Activated T-cell treated with anti-CD3 and anti-CD28 coated beads for 1 hour (primary cell): ENCODE results near the gene USP7.
"Not testable (repeated sequence)": the region's sequence is repeated elsewhere in the genome, so short reads cannot be mapped to it uniquely, and the experiment has no call there.

ENCODE experiments used
- DNase-seq: peaks from one replicate; pipeline ENCODE4 v3.0.0-alpha.2; 2020; ENCODE audit warnings: low read depth

Gene USP7

DNA sequence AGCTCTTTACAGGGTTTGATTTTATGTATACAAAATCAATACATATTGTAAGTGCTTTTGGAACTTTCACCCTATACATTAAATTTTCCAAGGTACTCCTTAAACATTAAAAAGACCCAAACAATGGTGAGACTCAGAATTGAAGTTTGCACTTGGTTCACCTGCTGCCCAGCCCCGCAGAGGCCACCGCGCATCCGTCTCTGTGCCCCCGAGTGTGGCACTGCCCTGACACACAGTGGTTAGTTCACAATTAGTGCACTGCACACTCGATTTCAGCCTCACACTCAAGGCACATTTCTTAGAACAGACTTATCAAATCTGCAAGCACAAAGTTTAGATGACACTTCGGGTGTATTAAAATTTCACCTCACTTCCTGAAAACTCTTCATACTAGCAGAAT lies 38.3 kb downstream of the USP7 start:
- DNase-seq: no peak

DNA sequence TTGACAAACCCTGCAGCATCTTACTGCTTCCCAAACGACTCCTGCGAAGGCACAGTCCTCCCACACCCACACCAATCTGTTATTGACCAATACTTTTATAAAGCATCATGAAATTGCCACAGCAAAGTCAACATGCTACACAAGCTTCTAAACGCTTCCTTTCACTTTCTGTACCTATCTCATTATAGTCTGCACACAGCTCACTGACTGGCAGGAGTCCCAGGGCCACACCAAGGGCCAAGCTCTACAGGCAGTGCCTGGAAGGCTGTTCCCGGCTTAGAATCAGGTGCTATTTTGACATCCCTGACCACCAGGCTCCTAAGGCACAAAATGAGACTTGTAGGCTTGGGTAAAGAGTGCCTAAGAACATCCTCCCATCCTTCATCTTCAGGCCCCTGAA lies 39.5 kb downstream of the USP7 start:
- no peak for DNase-seq

DNA sequence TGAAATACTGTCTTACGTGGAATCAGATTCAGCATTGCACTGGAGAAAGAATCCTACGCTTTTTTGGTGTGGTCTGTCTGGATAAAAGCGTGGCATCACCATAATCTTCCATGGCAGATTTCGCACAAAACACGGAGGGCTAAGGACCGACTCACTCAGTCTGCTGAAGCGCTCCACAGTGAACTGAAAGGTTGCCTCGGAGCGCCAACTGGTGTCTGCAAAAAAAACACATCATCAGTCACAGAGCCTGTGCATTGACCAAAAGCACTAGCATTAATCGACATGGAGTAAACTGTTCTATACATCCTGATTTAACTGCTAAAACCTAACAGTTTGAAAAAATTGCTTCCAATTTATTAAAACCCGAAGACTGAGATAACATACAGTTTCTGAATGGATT lies 40.5 kb downstream of the USP7 start:
- DNase-seq: no peak

DNA sequence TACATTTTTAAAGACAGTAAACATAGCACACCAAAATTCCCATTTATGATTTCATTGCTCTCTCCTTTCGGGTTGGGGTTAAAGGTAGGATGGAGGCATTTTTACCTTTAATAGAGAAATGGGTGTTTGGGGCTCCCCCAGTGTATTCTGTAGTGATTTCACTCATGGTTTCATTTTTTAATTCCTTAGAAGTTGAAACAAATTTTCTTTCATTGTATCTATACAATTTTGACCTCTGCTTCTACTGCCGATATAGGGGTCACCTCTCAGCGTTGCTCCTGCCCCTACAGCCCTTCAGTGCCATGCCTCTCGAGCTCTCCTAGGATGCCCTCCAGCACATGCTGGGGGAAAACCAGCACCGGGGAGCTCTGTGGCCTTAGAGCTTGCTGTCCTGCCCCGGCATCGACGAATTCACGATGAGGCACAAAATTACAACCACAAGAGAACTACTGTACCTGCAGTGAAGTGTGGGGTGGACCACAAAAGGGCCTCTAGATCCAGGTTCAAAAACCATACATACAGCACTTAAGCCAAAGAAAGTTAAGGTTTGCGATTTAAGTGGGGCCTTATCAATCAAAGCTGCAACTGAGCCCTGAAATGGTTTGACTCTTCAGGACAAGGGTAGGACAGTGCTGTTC lies 42.2 kb downstream of the USP7 start:
- DNase-seq: no peak

DNA sequence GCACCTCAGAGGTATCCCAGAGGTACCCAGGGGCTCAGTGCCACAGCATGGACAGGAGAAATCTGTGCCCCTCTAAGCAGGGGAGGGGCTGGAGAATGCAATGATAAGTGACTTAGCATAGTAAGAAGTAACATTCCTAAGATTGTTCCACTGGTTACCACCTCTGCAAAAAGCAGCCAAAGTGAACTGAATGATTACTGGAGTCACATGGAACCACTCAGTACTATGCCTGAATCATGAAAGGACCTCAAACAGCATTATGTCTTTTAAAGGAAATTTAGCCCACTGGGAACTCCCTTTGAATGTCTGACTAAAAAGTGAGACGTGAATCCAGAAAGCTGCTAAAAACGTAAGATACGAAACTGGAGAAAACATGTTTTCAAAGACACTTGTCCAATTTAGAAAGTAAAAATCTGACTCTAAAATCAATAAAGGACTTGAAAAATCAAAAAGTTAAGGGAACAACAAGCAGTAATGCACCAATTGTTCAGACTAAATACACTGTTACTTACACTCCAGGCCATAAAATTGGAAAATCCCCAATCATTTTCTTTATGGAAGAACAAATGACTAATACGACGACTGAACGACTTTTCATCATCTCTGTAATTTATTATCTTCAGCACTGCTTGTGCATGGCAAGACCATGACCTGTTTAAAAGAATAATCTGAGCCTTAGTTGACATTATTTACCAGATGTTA lies 42.9 kb downstream of the USP7 start:
- DNase-seq: no peak

DNA sequence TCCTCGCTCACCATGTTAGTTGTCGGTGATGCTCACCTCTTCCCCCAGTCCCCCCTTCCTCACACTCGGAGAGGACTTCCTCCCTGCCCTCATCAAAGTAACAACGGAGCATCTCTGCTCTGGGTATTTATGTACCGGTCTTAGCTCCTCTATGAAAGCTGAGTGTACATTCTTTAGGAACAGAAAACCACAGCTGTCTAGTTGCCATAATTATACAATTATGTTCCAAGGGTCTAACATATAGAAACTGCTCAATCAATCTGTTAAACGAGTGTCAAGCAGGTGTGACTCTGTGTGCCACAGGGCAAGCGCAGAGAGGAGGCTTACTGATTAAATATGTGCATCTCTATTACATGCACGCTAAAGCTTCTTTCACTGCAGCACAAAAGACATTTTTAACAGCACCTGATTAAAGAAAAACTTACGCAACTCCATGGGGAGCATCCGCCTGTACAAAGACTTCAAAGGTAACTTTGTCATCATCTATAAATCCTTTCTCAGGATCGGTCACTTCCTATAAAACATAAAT lies 43.7 kb downstream of the USP7 start:
- DNase-seq: no peak

DNA sequence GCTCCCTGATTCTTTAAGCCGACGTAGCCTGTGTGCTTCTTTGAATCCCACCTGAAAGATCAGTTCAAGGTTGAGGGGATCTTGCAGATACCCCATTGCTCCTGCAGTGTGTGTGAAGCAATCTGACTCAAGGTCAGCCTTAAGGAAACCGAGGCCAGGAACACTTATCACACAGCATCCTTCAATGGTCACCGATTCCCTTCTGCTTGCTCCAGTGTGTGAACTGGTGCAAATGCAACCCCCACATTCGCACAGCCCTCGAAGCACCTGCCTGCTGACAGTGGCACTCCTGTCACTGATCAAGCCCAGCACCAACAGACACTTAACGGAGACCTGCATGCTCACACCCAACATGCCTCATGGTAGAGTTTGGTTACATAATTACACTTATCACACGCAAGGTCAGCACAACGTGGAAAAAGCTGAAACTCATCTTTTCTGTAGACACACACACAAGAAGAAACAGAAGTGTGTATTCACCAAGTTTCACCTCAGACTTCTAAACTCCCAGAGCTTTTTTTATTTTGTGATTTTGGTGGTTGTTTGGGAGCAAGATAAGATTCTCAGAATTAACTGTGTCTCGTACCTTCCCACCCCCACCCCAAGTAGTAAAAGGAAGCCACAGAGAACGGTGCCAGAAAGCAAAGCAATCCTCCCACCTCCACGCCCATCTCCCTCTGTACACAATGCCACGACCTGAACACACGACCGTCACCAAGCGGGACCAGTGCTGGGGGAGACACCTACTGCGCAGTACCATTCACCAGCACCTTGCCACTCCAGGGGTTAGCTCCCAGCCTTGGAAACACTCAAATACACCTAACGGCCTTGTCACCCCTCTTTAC lies 44.4 kb downstream of the USP7 start:
- DNase-seq: no peak

DNA sequence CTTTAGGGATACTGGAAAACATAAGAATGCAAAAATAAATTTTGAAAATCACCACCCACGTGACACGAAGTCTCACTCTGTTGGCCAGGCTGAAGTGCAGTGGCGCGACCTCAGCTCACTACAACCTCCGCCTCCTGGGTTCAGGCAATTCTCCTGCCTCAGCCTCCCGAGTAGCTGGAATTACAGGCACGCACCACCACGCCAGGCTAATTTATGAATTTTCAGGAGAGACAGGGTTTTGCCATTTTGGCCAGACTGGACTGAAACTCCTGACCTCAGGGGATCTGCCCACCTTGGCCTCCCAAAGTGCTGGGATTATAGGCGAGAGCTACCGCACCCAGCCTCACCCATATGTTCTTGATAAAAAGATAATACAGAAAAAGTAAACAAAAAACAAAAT lies 46.4 kb downstream of the USP7 start:
- not testable (repeated sequence) for DNase-seq

DNA sequence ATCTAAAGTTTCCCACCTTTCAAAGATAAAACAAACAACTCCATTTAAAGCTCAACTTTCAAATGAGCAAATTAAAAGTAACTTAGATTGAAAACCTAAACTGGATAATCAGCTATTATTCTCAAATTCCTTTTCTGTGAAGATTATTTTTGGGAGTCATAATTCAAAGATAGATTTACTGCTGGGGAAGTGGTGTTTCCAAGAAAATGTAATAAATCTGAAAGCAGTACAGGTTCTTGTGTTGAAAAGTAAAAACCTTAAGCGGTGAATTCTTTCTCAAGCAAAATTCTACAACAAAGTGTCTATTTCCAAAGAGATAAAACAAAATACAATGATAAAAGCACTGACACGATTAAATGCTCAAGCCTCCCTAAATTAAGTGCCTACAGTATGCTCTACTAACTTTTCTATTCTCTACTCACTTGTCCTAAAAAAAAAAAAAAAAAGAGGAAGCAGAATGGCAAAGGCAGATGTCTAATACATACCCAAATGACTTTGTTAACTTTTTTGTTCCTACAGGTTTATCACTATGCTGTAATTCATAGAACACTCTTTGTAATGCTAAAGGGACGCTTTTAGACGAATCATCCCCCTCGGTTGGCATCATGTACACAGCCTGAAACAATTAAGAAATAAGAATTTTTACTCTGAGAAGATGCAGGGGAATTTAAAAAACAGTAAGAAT lies 47.0 kb downstream of the USP7 start:
- no peak for DNase-seq

DNA sequence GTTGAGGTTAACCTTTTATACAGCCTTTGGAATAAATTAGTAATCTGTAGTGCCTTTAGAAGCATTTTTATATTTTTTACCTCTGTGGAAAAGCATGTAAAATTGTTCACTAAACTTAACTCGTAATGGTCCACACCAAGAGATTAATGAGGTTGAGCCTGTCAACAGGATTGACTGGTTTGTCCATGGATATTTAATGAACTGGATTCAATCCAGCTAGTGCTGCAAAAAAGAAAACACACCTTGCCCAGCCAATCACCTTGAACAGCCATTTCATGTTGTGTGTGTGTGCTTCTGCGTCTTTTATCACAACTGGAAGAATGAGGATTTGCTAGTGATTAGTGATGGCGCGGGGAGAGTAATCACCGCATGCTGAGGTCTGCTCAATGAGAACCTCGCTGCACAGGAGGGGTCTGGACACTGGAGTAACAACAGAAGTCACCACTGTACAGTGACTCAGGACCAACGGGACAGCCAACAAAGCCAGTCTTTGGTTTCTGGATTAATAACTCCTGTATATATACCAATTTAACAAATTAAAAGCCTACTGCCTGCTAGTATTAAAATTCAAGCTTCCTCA lies 47.9 kb downstream of the USP7 start:
- no peak for DNase-seq

DNA sequence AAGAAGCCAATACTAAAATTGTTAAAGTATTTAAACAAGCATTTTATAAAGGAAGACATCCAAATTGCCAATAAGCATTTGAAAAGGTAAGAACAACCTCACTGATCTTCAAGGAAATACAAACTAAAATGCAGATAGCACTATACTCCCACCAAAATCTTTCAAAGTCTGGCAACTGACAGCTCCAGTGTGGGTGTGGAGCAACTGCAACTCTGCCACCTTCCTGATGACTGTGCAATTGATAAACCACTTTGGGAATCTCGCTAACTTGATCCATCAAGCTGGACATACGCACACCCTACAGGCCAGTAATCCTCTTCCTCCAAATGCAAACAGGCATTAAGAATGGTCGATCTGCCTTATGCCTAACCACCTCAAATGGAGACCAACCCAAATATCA lies 49.6 kb downstream of the USP7 start:
- DNase-seq: no peak

DNA sequence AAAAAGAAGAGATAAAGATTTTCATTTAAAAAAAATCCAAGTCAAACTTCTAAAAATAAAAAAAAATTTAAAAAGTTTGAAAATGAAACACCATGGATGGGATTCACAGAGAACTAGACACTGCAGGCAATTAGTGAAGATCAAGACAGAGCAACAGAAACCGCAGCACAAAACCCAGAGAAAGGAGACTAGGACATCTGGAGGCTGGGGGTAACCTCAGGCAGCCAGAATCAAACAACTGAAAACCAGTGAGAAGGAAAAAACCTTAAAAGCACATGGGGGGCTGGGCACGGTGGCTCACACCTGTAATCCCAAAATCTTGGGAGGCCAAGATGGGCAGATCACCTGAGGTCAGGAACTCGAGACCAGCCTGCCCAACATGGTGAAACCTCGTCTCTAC lies 50.9 kb downstream of the USP7 start:
- DNase-seq: no peak

DNA sequence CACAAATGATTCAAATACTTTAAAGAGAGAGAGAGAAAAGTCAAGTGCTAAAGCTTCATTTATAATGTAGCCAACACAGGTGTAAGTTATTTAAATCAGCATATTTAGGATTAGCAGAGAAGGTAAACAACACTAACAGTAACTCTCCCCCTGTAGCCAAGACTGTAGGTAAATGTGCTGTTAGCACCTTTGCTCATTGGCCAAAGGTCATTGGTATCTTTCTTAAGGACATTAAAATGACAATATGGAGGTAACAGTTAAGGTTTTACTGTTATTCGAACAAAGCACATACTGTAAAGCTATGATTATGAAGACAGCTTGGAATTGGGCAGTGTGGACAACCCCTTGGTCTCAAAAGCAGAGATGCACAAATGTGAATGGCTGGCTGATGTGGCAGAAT lies 52.9 kb downstream of the USP7 start:
- DNase-seq: no peak

DNA sequence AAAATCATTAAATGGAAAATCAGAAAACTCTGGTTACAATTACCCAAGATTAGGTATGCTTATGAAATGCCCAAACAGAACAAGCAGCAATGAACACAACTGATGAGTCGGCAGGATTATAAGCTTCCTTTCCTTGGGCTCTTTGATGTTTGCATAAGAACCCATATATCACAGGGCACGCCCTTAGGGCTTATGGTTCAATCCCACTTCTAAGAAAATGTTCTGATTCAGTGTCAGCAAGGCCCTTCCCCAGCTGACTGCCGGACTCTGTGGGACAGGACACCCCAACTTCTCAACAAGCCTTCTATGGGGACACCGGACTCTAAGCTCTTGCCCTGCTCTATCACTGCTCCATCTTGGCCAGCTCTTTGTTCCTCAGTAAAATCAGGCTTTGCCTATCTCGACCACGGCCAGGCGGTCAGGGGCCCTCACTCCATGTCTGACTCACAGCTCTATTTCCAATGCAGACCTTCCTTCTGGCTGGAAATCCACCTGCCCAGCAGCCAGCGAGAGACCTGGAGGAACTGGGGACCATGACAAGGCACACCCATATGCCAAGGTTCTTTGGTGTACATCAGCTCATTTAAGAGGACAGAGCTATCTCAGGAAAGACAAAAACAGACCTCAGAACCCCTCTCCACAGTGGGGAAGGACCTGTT lies 54.8 kb downstream of the USP7 start:
- DNase-seq: no peak

DNA sequence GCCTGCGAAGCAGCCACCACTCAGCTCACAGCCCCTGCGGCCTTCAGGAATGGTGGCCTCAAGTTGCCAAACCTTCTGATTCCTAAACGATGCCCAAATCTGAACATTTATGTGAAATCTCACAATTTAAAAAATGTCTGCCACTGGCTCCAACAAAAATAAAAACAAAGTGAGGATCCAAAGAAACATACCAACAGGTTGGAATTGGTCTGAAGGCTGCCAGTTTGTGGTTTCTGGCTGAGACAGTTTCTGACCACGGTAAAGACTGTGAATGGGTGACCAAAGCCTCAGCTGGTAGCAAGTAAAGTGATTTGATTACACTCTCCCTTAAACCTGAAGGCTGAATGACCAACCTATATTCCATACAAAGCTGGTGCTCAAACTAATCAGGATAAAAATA lies 56.6 kb downstream of the USP7 start:
- no peak for DNase-seq

DNA sequence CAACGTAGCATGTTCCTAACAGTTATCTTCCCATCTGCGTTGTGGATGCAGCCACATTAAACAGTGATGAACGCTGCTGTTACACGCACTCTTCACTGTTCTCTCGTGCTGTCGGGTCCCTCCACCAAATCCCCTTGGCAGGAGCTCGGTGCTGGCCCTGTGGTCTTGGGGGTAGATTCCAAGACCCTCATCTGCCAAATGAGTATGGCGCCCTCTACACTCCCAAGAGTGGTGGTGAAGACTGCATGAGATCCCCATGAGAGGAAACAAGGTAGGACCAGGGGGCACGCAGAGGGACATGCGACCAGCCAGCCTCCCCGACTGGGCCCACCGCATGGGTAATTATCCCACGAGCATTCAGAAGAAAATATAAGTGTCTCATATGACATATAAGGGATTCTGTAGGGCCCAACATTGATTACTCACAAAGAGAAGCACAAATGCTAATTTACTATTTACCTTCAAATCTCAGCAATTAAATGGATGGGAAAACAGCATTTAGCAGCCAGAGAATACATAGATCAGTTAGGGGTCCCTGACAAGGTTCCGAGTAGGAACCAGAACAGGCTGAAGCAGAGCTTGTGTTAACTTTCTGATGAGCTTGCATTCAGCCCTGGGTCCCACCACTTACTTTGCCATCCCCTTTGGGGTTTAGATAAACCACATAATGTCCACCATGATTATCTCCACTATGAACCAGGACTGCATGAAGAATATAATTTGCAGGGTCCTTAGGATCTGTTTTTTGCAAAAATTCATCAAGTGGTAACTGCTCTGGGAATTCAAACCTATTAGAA lies 57.7 kb downstream of the USP7 start:
- no peak for DNase-seq

DNA sequence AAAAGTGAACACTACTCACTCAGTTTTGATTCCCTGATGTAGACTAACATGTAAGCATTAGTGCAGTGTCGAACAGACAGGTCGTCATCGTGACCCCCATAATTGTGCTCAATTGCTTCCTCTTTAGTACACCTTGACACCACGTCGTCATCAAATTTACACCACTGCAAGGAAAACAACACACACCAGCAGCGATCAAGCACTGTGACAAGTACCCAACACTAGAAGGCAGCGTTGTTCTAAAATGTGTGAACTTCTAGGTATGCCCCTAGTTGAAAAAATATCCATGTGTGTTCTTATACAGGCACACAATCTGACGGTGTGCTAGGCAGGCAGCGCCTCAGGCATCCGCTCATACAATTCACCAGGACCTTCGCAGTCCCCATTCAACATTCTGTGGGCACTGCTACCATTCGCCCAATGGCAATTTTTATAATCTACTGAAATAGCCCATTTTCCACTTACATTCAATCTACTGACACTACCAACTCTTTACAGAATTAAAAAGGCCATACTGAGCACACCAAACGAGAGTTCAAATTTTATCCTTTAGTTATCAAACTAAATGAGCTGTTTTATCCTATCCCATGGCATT lies 58.4 kb downstream of the USP7 start:
- no peak for DNase-seq

DNA sequence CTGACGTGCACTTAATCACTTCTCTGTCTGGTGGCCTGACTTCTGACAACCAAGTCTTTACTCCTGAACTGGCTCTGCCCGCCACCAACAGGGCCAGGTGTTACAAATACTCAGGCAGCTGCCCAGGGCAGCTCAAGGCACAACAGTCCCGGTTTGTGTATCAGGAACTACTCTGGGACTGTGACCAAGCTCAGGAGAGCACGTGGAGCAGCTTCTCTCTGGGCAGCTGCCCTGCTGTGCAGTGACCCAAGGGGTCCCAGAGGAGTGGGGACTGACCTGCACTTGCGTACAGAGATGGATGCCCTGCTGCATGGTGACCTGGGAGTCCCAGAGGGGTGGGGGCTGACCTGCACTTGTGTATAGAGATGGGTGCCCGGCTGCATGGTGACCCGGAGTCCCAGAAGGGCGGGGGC lies 59.7 kb downstream of the USP7 start:
- no peak for DNase-seq

DNA sequence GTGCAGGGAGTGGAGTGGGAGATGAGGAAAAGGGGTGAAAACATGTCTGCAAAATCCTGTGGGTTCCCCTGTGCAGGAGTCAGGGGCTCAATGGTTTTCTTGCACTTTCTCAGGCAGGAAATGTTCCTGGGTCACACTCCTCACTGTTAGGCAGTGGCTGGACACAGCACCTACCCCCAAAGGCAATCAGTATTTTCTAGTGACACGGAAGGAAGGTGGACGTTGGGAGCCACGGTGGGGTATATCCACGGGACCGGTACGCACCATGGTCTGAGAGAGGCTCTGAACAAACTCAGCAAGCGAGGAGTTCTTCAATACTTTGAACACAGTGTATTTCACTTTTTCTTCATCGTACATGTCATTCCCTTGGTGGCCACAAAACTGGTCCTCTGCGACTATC lies 60.7 kb downstream of the USP7 start:
- DNase-seq: no peak

DNA sequence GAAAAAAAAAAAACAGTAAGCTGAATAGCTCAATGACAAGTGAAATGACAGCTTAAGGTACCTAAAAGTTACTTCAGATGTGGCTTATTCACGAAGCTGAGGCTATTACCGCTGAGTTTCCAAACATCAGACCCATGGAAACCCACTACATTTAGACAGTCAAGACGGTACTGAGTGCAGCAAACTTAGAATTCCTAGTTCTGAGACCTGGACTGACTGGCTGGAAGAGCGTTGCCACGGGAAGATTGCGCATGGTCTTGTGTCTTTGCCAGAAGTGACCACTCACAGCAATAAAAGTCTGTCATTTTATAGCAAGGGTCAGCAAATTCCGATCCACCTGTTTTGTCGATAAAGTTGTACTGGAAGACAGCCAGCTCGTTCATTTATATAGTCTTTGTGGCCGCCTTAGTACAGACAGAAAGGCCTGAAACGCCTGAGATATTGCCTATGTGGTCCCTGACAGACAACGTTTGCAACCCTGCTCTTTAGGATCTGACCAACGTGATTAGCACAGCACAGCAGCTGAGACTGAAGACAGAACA lies 62.3 kb downstream of the USP7 start:
- DNase-seq: no peak
